ENCODE data around the gene IER2. TPM values are rescaled to one million over a fixed set of nuclear protein-coding genes. Genes with fewer than 3 reads are reported as not detected.

Gene IER2
- total RNA-seq, 1 donor from 2014 or later: 93.4 TPM

Other genes with a start within 250 kb of the IER2 start
- gene SYCE2, start 231.1 kb upstream of the IER2 start, total RNA-seq: 1.2 and 1.8 TPM in 2 replicates
- 61.2 and 63.3 TPM in 2 replicates for gene FARSA, start 216.7 kb upstream of the IER2 start, total RNA-seq
- 707 and 730 TPM in 2 replicates for gene CALR, start 211.8 kb upstream of the IER2 start, total RNA-seq
- gene RAD23A, start 204.5 kb upstream of the IER2 start, total RNA-seq: 70.4 and 78.8 TPM in 2 replicates
- 16.8 and 20.8 TPM in 2 replicates for gene GADD45GIP1, start 193.2 kb upstream of the IER2 start, total RNA-seq
- gene DAND5, start 180.8 kb upstream of the IER2 start, total RNA-seq: not detected in 2 replicates
- 0.46 and 0.51 TPM in 2 replicates for gene NFIX, start 154.9 kb upstream of the IER2 start, total RNA-seq
- gene LYL1, start 47.6 kb upstream of the IER2 start, total RNA-seq: 0.47 and 0.50 TPM in 2 replicates
- gene TRMT1, start 33.7 kb upstream of the IER2 start, total RNA-seq: 51.5 and 52.4 TPM in 2 replicates
- 92.3 and 103 TPM in 2 replicates for gene NACC1, start 32.1 kb upstream of the IER2 start, total RNA-seq
- gene STX10, start within 50 bp of the IER2 start, total RNA-seq: 49.2 and 55.9 TPM in 2 replicates

Measured in progenitor cell of endocrine pancreas (in vitro differentiated cells).